Osteocyte (in vitro differentiated cells): ENCODE measurements around the gene USP37. TPM values are rescaled to one million over a fixed set of nuclear protein-coding genes. Genes with fewer than 3 reads are reported as not detected.

ENCODE experiments used
- DNase-seq: peaks from one replicate; pipeline ENCODE4 v3.0.0; 2021; ENCODE audit warnings: mixed read lengths; ENCODE audit not compliant: unreplicated experiment; ENCODE audit errors: extremely low spot score
- H3K27ac Mint-ChIP-seq: one replicate; pipeline ENCODE4 v1.8.0; 2021; ENCODE audit warnings: mild to moderate bottlenecking, mixed read lengths; ENCODE audit not compliant: unreplicated experiment
- H3K27me3 Mint-ChIP-seq: one replicate; pipeline ENCODE4 v1.8.0; 2021; ENCODE audit warnings: mixed read lengths; ENCODE audit not compliant: unreplicated experiment
- H3K36me3 Mint-ChIP-seq: one replicate; pipeline ENCODE4 v1.8.0; 2021; ENCODE audit warnings: mixed read lengths; ENCODE audit not compliant: unreplicated experiment
- H3K4me1 Mint-ChIP-seq: one replicate; pipeline ENCODE4 v1.8.0; 2021; ENCODE audit warnings: mixed read lengths; ENCODE audit not compliant: unreplicated experiment
- H3K4me3 Mint-ChIP-seq: one replicate; pipeline ENCODE4 v1.8.0; 2021; ENCODE audit warnings: mild to moderate bottlenecking, moderate library complexity, mixed read lengths; ENCODE audit not compliant: unreplicated experiment
- H3K9me3 Mint-ChIP-seq: one replicate; pipeline ENCODE4 v1.8.0; 2021; ENCODE audit warnings: mixed read lengths; ENCODE audit not compliant: unreplicated experiment
- CTCF ChIP-seq: fragments of 200-600 bp; sonication (generic); IDR thresholded peaks from 2 replicates; pipeline ENCODE4 v1.5.0; 2021; ENCODE audit warnings: antibody characterized with exemption, mild to moderate bottlenecking, moderate library complexity
- total RNA-seq: library from RNA; stranded (reverse); gene quantifications from 2 replicates; pipeline ENCODE4 v1.2.1, GENCODE V29; 2021

USP37 gene
- total RNA-seq, 1 donor from 2014 or later, result 14.6 TPM

GRCh38 chr2:218428846-218429558 lies 139.1 kb downstream of the USP37 start:
- no peak for TF ChIP-seq CTCF
- DNase-seq, result no peak
- H3K4me1 Mint-ChIP-seq, result no peaks in the 10 kb centered on the region
- no peaks in the 10 kb centered on the region for H3K36me3 Mint-ChIP-seq
- H3K27ac Mint-ChIP-seq, result no peak overlapping the region
- no peaks in the 10 kb centered on the region for H3K9me3 Mint-ChIP-seq
- no peak overlapping the region for H3K4me3 Mint-ChIP-seq
- no peaks in the 10 kb centered on the region for H3K27me3 Mint-ChIP-seq

- Mint-ChIP-seq H3K4me1 (no peaks in the 10 kb centered on the region), H3K9me3 (no peaks in the 10 kb centered on the region), H3K27me3 (no peaks in the 10 kb centered on the region), H3K4me3 (no peak overlapping the region), H3K27ac (no peak overlapping the region), H3K36me3 (no peaks in the 10 kb centered on the region)
- no peak for DNase-seq
- TF ChIP-seq CTCF, result no peak
Measured at GRCh38 chr2:218427741-218428140, 140.4 kb downstream of the USP37 start.

GRCh38 chr2:218425531-218425930 lies 142.6 kb downstream of the USP37 start:
- H3K27me3 Mint-ChIP-seq, result no peaks in the 10 kb centered on the region
- no peak for DNase-seq
- H3K4me1 Mint-ChIP-seq, result no peaks in the 10 kb centered on the region
- no peaks in the 10 kb centered on the region for H3K9me3 Mint-ChIP-seq
- H3K36me3 Mint-ChIP-seq, result no peaks in the 10 kb centered on the region
- H3K27ac Mint-ChIP-seq, result no peak overlapping the region
- H3K4me3 Mint-ChIP-seq, result no peak overlapping the region
- no peak for TF ChIP-seq CTCF

GRCh38 chr2:218423584-218423983 lies 144.6 kb downstream of the USP37 start:
- Mint-ChIP-seq H3K27me3 (no peaks in the 10 kb centered on the region), H3K4me1 (no peaks in the 10 kb centered on the region), H3K4me3 (no peak overlapping the region), H3K9me3 (no peaks in the 10 kb centered on the region), H3K27ac (no peak overlapping the region), H3K36me3 (no peaks in the 10 kb centered on the region)
- DNase-seq, result no peak
- no peak for TF ChIP-seq CTCF

- H3K36me3 Mint-ChIP-seq, result no peaks in the 10 kb centered on the region
Measured at GRCh38 chr2:218422403-218423086, 145.6 kb downstream of the USP37 start.

More at GRCh38 chr2:218422403-218423086, 145.6 kb downstream of the USP37 start:
- H3K9me3 Mint-ChIP-seq, result no peaks in the 10 kb centered on the region
- H3K27me3 Mint-ChIP-seq, result no peaks in the 10 kb centered on the region
- H3K4me3 Mint-ChIP-seq, result no peak overlapping the region
- H3K4me1 Mint-ChIP-seq, result no peaks in the 10 kb centered on the region
- H3K27ac Mint-ChIP-seq, result no peak overlapping the region
- no peak for TF ChIP-seq CTCF
- DNase-seq, result no peak
